C1 segment of cervical spinal cord (tissue), 14 donors: ENCODE results near the gene DPRX.

Experiments used
- DNase-seq, 14 donors: peaks; one replicate each; lab custom pipeline; 2025; lab: John Stamatoyannopoulos, UW

The DPRX gene, protein sequence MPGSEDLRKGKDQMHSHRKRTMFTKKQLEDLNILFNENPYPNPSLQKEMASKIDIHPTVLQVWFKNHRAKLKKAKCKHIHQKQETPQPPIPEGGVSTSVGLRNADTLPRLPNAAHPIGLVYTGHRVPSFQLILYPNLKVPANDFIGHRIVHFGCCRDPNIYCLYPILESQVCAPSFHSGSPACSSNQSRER

GRCh38 chr19:53631949-53632407 is at the start of gene DPRX:
DPRX (plus strand) TSS chr19:53631999; CDS start chr19:53632107, 108 bp downstream.
- no peak for DNase-seq

- DNase-seq = no peak
Measured at GRCh38 chr19:53583181-53583580, 48.6 kb upstream of the DPRX start.

GRCh38 chr19:53586277-53586691 is 45.5 kb upstream of the DPRX start:
- no peak for DNase-seq

DNA sequence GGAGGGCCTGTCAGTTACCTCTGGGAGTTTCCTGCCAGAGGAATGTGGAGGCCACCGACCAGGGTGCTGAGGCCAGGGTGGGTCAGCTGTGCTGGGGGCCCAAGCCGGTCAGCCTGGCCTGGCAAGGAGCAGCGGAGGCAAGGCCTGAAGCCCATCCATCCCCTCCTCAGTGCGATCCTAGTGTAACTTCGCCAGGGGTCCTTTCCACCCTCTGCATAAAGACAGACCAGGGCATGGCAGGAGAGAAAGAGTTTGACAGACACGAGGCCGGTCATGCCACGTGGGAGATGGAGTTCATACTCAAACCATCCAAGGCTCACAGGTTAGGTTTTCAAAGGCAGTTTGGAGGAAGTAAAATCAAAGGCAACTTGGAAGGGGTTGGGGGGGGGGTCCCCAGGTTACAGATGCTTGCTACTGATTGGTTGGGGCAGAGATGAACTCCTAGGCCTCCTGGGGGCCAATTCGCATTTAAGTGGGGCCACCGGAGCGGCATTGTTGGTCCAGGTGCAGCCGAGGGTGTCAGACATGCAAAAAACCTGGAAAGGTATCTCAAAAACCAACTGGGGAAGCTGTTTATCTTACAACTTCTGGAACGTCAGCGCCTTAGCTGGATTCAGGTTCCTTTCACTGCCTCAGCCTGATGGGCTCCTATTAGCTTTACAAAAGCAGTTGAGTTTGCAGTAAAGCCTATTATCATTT is 36.8 kb upstream of the DPRX start:
- DNase-seq = no peak

- no peak for DNase-seq
Measured at GRCh38 chr19:53595510-53595867, 36.3 kb upstream of the DPRX start.

- no peak for DNase-seq
Measured at GRCh38 chr19:53596056-53596455, 35.7 kb upstream of the DPRX start.

- DNase-seq = no peak
Measured at GRCh38 chr19:53597023-53597422, 34.8 kb upstream of the DPRX start.

- no peak for DNase-seq
Measured at GRCh38 chr19:53598361-53598760, 33.4 kb upstream of the DPRX start.

DNA sequence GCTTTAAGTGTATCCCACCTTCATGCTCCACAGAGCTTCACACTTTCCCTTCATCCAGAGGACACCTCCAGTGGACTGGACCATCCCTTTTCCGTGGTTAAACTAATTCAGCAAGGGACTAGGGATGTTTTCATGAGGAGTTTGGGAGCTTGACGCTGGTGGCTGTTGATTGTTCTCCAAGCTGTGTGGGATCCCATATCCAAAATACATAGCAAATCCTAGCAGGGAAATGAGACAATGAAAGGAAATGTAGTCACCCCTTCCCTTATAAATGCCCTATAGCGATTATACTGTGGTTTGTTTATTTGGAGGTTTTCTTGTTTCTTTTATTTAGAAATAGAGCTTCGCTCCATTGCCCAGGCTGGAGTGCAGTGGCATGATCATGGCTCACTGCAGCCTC is 31.6 kb upstream of the DPRX start:
- no peak for DNase-seq

GRCh38 chr19:53606031-53606430 is 25.8 kb upstream of the DPRX start:
- DNase-seq = no peak

- no peak for DNase-seq
Measured at GRCh38 chr19:53608381-53608780, 23.4 kb upstream of the DPRX start.

GRCh38 chr19:53612762-53613526 is 18.9 kb upstream of the DPRX start:
- no peak for DNase-seq

DNA sequence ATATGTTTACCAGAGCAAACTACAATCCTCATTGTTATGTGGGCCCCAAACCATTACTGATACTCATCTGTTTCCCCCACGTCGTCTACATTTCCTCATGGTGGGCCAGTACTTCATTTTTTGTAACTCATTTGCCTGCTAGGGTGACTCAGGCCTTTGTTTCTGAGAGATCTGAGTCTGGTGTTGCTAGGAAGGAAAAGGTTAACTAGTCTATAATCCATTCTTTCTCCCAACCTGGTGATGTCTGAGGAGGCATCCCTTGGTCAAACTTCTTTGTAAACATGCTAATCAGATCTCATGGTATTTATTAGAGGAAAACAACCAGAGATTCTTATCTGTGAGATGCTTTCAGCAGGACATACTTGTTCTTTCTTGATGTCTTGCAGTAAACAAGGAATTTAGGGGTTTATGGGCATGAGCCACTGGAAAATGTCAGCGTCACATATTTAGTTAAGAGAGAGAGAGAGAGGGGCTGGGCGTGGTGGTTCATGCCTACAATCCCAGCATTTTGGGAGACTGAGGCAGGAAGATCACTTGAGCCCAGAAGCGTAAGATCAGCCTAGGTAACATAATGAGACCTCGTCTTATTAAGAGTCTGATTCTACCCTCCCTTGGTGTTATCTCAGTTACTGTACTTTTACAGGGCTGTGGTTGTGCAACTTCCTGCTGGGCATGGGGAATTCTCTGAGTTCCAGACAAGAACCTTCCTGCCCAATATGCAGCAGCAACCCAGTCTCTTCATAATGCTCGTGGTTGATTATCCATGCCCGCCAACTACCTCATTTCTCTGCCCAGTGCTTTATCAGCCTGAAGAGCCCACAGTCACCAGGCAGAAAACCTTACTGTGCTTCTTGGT is 9.7 kb upstream of the DPRX start:
- DNase-seq = no peak

GRCh38 chr19:53624771-53625545 is 6.8 kb upstream of the DPRX start:
- DNase-seq = no peak

DNA sequence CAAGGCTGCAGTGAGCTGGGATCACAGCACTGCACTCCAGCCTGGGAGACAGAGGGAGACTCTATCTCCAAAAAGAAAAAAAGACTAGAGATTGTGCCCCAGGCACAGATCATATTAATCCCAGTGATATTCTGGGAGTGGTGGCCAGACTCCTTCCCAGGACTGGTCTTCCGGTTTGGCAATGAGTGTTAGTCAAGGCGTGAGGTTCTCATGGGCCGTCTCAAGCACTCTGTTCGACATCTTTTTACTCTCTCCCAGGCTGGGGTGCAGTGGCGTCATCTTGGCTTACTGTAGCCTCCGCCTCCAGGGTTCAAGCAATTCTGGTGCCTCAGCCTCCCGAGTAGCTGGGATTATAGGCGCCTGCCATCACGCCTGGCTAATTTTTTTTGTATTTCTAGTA is 5.3 kb upstream of the DPRX start:
- no peak for DNase-seq

DNA sequence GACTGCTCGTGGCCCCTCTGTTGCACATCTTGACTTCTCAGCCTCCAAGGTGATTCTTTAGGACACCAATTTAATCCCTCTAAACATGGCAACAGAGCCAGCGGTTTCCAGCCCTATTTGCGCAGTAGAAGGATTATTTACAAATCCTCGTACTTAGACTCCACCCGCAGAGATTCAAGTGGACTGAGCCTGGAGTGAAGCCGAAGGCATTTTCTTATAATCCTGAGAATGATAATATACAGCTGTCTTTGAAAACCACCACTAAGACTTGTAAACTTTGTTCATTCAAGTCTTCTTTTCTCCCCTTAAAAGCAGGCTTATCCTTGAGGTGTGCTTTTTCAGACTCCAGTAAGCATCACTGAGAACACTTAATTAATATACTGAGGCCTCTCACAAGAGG is 4.8 kb upstream of the DPRX start:
- DNase-seq = no peak

DNA sequence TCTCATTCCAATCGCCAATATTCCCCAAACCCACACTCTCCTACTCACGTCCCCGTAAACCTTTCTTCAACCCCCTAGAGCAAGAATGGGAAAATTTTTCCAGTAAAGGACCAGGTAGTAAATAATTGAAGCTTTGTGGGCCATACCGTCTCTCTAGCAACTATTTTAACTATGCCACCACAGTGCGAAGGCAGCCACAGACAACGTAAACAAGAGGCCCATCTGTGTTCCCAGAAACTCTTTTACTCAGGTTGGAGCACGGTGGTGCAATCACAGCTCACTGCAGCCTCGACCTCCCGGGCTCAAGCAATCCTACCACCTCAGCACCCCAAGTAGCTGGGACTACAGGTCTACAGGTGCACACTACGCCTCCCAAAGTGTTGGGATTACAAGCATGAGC is 3.0 kb downstream of the DPRX start:
- DNase-seq = no peak

DNA sequence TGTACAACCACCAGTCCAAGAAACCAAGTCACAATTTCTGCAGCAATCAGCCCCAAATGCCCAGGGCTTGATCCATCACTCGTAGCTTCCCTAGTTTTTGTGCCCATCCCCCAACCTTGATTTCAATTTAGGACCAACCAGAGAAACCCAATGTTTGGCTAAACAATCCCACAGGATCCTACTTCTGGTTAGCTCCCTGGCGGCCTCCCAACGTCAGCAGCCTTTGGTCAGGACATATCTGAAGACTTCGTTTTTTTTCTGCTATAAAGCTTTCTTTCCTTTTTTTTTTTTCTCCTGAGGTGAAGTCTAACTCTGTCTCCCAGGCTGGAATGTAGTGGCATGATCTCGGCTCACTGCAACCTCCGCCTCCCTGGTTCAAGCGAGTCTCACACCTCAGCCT is 7.7 kb downstream of the DPRX start:
- DNase-seq = no peak

GRCh38 chr19:53642381-53643099 is 10.7 kb downstream of the DPRX start:
- no peak for DNase-seq

DNA sequence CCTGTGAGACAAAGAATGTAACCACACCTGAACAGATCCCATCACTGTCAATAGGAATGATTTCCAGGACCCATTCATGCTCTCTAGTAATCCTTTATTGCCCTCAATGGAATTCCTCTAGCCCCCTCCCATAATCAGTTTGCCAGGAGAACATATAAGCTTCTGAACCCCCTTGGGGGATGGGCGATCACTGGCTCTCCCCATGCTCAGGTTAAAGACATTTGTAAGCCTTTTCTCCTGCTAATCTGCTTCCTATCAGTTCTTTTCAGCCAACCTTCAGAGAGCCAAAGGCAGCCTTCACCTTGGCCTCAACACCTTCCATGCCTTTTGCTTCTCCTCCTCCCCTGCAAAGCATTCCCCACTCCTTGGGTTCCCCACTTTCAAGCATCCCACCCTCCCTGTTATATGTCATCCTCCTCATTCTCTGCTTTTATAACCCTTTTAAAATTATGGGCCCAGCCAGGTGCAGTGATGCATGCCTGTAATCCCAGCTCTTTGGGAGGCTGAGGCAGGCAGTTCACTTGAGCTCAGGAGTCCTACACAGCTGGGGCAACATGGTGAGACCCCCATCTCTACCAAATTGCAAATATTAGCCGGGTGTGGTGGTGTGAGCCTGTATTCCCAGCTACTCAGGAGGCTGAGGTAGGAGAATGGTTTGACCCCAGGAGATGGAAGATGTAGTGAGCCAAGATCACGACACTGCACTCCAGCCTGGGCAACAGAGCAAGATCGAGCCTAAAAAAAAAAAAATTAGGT is 12.4 kb downstream of the DPRX start:
- no peak for DNase-seq
